CD4-positive, alpha-beta T cell treated with Interleukin-21 for 1 hour (primary cell): ENCODE results near the gene SLC39A6.
"Not testable (repeated sequence)": the region's sequence is repeated elsewhere in the genome, so short reads cannot be mapped to it uniquely, and the experiment has no call there.

Experiments used
- DNase-seq: peaks from one replicate; pipeline ENCODE4 v3.0.0-alpha.2; 2020

Gene SLC39A6

DNA sequence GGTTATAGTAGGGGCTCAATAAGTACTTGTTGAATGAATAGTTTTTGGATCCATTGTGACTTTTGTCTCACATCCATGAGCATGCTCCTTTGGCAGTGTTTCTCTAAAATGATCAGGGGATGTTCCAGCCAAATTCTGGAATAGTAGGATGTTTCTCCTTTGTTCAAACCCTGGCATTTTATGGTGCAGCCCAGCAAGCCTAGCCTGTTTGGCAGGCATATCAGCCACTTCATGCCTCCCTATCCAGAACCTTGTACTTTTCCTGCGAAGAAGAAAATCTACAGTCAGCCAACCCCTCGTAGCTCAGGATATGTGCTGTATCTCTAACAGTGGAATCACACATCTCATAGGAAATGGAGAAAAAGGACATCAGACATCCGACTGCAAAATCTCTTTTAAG lies 34.7 kb downstream of the SLC39A6 start:
- DNase-seq = no peak

DNA sequence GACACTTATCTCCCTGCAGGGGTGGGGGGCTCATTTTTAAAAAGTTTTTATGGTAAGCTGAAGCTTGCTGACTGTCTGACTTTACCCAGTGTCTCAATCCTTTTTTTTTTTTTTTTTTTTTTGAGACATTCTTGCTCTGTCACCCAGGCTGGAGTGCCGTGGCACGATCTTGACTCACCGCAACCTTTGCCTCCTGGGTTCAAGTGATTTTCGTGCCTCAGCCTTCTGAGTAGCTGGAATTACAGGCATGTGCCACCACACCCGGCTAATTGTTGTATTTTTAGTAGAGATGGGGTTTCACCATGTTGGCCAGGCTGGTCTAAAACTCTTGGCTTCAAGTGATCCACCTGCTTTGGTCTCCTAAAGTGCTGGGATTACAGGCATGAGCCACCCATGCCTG lies 37.0 kb downstream of the SLC39A6 start:
- DNase-seq = not testable (repeated sequence)

- DNase-seq = no peak
These were observed 40.1 kb downstream of the SLC39A6 start for GRCh38 chr18:36089001-36089400.

GRCh38 chr18:36088256-36088655 lies 40.9 kb downstream of the SLC39A6 start:
- DNase-seq = no peak

DNA sequence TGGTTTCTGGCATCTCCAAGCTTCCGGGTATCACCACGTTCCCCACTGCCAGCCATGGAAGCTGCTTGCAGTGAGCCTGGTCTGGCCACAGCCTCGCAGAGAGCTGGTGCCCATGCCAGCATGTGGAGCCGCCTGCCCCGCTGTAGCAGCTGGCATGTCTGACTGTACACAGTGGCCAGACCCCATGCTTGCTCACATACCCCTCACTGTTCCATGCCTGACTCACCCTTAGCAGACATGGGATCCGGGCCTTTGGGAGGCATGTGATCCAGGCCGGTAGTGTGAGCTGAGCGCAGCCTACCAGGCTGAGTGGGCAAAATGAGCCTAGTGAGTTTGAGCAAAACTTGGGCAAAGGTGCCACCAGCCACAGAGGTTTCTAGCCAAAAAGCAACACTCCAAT lies 43.0 kb downstream of the SLC39A6 start:
- no peak for DNase-seq

GRCh38 chr18:36085195-36085594 lies 43.9 kb downstream of the SLC39A6 start:
- DNase-seq = no peak

GRCh38 chr18:36083729-36084128 lies 45.4 kb downstream of the SLC39A6 start:
- no peak for DNase-seq

DNA sequence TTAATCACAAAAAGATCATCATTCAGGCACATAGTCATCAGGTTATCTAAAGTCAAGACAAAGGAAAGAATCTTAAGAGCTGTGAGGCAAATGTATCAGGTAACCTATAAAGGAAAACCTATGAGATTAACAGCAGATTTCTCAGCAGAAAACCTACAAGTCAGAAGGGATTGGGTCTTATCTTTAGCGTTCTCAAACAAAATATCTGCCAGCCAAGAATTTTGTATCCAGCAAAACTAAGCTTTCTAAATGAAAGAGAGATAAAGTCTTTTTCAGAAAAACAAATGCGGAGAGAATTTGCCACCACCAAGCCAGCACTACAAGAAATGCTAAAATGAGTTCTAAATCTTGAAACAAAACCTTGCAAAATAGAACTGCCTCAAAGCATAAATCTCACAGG lies 48.0 kb downstream of the SLC39A6 start:
- not testable (repeated sequence) for DNase-seq

DNA sequence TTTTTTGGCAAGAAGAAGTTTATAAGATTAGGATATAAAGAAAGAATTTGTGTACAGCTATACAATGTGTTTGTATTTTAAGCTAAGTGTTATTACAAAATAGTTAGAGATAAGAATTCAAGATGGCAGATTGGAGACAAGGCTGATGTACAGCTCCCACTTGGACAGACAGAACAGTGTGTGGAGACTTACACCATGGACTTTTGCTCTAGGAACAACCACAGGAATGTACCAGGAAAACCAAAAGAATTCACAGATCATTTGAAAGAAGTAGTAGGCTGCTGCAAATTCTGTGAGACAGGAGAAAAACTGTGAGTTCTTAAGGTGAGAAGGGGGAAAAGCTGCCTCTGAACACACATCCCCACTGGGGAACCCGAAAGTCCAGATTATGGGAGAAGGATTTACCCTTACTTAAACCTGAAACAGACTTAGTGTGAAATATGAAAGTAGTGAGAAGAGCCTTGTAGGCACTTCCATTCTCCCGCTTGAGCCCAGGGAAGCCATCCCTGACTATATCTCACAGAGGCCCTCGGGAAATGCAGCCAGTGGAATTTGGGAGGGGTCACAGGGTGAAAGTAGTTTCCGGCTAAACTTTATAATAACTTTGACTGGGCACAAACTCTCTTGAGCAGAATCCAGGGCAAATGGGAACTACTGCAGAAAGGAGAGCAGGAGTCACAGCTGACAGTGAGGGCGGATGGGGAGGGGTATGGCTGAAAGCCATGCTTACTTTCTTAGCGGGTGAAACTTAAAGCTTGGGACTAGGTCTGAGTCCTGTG lies 50.2 kb downstream of the SLC39A6 start:
- DNase-seq = no peak

DNA sequence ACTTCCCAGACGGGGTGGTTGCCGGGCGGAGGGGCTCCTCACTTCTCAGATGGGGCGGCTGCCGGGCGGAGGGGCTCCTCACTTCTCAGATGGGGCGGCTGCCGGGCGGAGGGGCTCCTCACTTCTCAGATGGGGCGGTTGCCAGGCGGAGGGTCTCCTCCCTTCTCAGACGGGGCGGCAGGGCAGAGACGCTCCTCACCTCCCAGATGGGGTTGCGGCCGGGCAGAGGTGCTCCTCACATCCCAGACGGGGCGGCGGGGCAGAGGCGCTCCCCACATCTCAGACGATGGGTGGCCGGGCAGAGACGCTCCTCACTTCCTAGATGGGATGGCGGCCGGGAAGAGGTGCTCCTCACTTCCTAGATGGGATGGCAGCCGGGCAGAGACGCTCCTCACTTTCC lies 51.4 kb downstream of the SLC39A6 start:
- not testable (repeated sequence) for DNase-seq

DNA sequence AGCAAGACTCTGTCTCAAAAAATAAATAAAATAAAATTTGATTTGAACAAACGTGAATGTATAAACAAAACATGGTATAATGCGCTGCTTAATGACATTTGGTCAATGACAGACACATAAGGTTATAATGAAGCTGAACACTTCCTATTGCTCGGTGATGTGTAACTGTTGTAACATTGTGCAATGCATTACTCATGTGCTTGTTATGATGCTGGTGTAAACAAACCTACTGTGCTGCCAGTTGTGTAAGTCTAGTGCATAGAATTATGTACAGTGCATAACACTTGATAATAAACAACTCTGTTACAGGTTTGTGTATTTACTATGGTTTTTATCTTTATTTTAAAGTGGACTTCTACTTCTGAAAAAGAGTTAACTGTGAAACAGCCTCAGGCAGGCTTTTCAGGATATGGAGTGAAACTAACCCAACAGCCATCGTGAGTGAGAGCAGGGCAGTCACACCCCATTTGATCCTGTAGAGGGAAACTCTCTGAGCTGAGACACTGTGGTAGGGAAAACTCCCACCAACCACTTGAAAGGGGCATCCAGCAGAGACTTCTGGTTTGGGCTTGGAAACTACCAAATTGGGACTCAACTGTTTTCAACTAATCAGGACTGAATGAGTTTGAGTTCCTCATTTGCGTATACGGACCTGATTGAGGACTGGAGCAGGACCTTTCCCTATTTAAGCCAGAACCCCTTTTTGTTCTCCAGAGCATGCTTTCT lies 53.1 kb downstream of the SLC39A6 start:
- DNase-seq = no peak

DNA sequence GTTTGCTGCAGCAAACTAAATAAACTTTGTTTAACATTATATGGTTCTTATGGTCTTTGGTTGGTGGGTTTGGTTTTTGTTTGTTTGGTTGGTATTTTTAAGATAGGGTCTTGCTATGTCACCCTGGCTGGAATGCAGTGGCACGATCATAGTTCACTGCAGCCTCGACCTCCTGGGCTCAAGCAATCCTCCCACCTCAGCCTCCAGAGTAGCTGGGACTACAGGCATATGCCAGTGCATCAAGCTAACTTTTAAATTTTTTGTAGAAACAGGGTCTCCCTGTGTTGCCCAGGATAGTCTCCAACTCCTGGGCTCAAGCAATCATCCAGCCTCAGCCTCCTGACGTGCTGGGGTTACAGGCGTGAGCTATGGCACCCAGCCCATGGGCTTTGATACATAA lies 54.7 kb downstream of the SLC39A6 start:
- no peak for DNase-seq

GRCh38 chr18:36073676-36074075 lies 55.5 kb downstream of the SLC39A6 start:
- no peak for DNase-seq

GRCh38 chr18:36072406-36072805 lies 56.7 kb downstream of the SLC39A6 start:
- not testable (repeated sequence) for DNase-seq

DNA sequence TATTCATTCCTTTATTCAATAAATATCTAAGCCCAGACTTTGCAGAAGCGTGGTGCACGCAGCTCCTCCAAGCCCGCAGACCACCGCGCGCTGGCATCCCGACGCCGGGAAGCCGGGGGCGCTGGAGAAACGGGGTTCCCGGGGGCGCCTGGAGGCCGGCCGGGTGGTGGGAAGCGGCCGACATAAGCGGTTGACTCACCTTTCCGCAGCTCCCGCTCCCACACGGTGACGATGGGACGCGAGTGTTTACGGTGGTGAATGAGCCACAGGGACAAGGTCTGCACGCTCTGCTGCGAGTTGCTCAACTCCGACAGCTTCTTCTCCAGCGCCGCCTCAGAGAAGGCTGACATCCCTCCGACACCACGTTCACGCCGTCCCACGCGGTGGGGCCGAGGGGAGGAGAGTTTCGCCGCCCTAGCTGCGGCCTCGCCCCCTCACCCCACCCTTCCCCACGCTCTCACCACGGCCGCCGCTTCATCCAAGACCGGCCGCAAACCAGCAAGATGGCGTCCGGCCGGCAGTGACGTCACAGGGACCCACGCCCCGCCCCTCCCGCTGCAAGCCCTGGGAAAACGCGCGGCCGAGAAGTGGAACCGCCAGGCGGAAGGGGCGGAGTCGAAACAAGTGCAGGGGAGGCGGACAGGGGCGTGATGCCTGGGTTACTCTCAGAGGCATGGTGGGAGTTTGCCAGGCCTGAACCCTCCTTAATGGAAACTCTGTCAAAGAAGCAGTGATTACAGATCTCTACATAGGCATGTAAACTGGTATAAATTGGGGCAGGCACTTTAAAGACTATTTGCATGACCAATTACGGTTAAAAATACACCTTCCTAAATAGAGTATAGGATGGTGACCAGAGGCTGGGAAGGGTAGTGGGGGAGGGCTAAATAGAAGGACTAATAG lies 61.8 kb downstream of the SLC39A6 start, which contains the start of gene RPRD1A:
RPRD1A (minus strand) TSS at position 505 of the 903 bp plus-strand sequence; CDS start at position 350, 155 bp downstream.
- DNase-seq = peak; percentile 96

DNA sequence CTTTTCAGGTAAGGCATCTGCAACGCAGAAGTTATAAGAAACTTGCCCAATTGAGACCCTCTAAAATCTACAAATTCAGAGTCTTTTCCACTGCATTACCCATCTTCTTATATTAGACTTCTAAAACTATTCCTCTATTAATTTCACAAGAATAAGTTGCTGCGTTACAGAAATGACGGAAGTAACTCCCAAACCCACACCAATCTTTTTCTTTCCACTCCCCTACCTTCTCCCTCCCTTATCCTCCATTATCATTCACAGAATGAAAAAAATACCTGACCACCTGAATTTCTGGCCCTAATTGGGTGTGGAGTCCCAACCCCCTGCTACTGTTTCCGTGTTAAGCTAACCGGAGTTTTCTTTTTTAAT lies 62.5 kb downstream of the SLC39A6 start:
- DNase-seq = no peak

GRCh38 chr18:36066001-36066400 lies 63.1 kb downstream of the SLC39A6 start:
- DNase-seq = no peak

- not testable (repeated sequence) for DNase-seq
These were observed 64.4 kb downstream of the SLC39A6 start for GRCh38 chr18:36064809-36065079.

GRCh38 chr18:36064027-36064808 lies 64.9 kb downstream of the SLC39A6 start:
- DNase-seq = no peak

- DNase-seq = no peak
These were observed 70.5 kb downstream of the SLC39A6 start for GRCh38 chr18:36058674-36059073.
